GM21526 (cell line): ENCODE results near the gene RNU5B-1.

ENCODE experiments used
- ATAC-seq: cut with Tn5 transposase; IDR thresholded peaks from one replicate; pipeline ENCODE4 v1.9.1; 2021; ENCODE audit warnings: moderate library complexity; ENCODE audit not compliant: unreplicated experiment, low FRiP score

RNU5B-1 gene

GRCh38 chr15:65287520-65287855 is 17.0 kb upstream of the RNU5B-1 start:
- no peak for ATAC-seq

DNA sequence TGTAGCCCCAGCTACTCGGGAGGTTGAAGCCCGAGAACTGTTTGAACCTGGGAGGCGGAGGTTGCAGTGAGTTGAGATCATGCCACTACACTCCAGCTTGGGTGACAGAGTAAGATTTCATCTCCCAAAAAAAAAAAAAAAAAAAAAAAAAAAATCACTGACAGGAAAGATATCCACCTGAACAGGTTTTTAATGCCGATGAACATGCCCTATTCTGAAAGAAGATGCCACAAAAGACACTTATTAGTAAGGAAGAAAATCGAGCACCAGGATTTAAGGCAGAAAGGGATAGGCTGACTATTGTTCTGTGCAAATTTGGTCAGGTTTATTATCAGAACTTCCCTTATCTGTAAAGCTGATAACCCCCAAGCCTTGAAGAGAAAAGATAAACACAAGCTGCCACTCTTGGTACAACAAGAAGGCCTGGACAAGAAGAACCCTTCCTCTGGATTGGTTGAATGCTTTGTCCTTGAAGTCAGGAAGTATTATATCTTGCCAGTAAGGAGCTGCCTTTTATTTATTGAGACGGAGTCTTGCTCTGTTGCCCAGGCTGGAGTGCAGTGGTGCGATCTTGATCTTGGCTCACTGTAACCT is 15.1 kb upstream of the RNU5B-1 start:
- ATAC-seq = no peak

- no peak for ATAC-seq
Observed at GRCh38 chr15:65290228-65290627, 14.2 kb upstream of the RNU5B-1 start.

DNA sequence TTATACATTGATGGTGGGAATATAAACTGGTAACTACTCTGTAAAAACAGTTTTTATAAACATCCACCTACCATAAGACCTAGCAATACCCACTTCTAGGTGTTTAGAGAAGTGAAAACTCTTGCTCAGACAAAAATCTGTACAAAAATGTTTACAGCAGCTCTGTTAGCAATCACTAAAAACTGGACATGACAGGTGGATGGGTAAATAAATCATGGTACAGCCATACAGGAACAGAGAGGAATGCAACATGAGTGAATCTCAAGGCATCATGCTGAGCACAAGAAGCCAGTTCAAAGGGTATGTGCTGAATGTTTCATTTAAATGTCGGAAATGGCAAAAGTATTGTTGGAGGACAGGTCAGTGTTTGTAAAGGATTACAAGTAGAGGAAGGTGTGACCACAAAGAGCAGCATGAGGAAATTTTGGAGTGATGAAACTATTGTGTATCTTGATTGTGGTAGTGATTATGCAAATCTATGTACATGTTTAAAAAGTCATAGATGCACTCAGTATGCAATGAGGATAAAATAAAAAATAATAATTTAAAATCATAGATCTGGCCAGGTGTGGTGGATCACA is 11.4 kb upstream of the RNU5B-1 start:
- no peak for ATAC-seq

DNA sequence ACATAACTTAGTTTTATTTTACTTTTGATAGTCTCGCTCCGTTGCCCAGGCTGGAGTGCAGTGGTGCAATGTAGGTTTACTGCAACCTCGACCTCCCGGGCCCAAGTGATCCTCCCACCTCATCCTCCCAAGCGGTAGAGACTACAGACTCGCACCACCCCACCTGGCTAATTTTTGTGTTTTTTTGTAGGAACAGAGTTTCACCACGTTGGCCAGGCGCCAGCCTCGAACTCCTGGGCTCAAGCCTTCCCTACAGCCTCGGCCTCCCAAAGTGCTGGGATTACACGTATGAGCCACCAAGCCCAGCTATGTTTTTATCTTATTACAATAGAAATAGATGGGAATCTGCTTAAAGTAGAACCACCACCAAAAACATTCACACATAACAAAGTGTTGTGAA is 5.7 kb upstream of the RNU5B-1 start:
- ATAC-seq = no peak

- ATAC-seq = no peak
Observed at GRCh38 chr15:65300924-65301441, 3.5 kb upstream of the RNU5B-1 start.

GRCh38 chr15:65302061-65302460 is 2.4 kb upstream of the RNU5B-1 start:
- no peak for ATAC-seq

- peak; percentile 1 for ATAC-seq
Observed at GRCh38 chr15:65303687-65304380, 643 bp upstream of the RNU5B-1 start.

- ATAC-seq = peak; percentile 37
Observed at GRCh38 chr15:65305150-65305758, 777 bp downstream of the RNU5B-1 start.

GRCh38 chr15:65305776-65306175 is 1.3 kb downstream of the RNU5B-1 start:
- ATAC-seq = no peak

GRCh38 chr15:65306551-65306950 is 2.1 kb downstream of the RNU5B-1 start:
- no peak for ATAC-seq

DNA sequence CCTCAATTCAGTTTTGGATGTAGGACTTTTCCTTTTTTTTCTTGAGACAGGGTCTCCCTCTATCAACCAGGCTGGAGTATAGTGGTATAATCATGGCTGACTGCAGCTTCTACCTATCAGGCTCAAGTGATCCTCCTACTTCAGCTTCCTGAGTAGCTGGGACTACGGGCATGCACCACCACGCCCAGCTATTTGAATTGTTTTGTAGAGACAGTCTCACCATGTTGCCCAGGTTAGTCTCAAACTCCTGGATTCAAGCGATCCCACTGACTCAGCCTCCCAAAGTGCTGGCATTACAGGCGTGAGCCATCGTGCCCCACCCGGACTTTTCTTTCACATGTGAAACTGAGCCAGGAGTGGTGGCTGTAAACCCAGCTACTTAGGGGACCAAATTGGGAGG is 3.5 kb downstream of the RNU5B-1 start:
- ATAC-seq = no peak

DNA sequence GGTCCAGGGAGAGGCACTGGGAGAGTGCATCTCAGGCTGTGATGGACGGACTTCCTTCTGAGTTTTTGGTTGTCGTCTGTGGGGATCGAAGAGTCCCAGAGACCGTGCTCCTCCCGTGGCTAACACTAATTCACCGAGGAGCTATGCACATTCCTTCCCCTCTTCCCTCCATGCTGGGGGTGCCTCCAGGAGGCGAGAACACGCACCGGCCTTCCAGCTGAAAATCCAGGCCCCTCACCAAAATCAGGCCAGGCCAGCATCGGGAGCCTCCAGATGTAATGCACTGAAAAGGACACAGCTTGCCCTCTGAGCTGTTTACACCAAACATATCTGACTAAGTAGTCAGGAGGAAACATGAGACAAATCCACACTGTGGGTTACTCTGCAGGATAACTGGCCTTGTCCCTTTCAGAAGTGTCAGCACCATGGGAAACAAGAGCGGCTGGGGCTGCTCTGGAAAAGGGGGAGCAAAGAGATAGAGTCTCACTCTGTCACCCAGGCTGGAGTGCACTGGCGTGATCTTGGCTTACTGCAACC is 5.5 kb downstream of the RNU5B-1 start:
- ATAC-seq = no peak

DNA sequence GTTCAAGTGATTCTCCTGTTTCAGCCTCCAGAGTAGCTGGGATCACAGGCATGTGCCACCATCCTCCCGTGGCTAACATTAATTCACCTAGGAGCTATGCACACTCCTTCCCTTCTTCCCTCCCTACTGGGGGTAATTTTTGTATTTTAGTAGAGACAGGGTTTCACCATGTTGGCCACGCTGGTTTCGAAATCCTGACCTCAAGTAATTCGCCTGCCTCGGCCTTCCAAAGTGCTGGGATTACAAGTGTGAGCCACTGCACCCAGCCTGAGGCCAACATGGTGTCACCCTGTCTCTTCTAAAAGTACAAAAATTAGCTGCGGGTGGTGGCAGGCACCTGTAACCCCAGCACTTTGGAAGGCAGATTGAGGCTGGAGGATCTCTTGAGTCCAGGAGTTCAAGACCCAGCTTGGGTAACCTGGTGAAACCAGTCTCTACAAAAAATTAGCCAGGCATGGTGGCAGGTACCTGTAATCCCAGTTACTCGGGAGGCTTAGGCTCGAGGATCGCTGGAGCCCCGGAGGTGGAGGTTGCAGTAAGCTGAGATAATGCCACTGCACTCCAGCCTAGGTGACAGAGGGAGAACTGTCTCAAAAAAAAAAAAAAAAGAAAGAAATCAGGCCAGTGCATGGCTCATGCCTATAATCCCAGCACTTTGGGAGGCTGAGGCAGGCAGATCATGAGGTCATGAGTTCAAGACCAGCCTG is 6.1 kb downstream of the RNU5B-1 start:
- no peak for ATAC-seq

- no peak for ATAC-seq
Observed at GRCh38 chr15:65311760-65312159, 7.3 kb downstream of the RNU5B-1 start.

GRCh38 chr15:65312400-65312916 is 8.0 kb downstream of the RNU5B-1 start:
- ATAC-seq = no peak

DNA sequence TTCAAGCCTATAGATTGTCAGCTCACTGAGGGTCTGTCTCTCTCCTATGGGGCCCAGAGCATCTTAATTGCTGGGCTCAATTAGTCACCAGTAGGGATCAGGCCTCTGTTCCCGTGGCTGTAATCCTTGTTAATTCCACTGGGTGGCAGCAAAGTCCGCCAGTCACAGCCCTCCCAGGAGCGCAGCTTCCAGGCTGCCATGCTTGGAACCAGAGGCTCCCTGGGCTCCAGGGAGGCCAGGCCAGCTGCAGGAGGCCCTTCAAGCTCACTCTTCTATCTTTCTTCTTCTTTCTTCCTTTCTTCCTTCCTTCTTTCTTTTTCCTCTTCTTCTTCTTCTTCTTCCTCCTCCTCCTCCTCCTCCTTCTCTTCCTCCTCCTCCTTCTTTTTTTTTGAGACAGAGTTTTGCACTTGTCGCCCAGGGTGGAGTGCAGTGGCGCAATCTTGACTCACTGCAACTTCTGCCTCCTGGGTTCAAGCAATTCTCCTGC is 14.4 kb downstream of the RNU5B-1 start:
- ATAC-seq = no peak

DNA sequence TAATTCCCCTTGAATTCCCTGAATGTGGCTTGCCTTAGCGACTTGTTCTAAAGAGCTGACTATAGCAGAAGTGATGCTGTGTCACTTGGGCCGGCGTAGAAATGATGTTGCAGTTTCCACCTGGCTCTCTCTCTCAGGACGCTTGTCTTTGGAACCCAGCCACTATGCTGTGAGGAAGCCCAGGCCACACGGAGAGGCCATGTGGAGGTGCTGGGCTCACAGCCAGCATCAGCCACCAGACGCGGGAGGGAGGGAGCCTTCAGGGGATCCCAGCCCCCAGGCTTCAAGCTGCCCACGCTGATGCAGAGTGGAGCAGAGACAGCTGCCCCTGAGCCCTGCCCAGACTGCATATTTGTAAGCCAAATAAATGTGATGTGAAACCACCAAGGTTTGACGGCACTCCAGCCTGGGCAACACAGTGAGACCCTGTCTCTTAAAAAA is 18.6 kb downstream of the RNU5B-1 start:
- ATAC-seq = no peak

- no peak for ATAC-seq
Observed at GRCh38 chr15:65326117-65326526, 21.6 kb downstream of the RNU5B-1 start.

- no peak for ATAC-seq
Observed at GRCh38 chr15:65326818-65327217, 22.3 kb downstream of the RNU5B-1 start.
